Fibroblast of peridontal ligament (primary cell): ENCODE data around the gene PNLIPRP3.

Source experiments
- DNase-seq: peaks from one replicate; pipeline ENCODE4 v3.0.0-alpha.2; 2010; ENCODE audit errors: extremely low read depth

The PNLIPRP3 gene

GRCh38 chr10:116510565-116510964 is 82.9 kb downstream of the PNLIPRP3 start:
- no peak for DNase-seq

DNA sequence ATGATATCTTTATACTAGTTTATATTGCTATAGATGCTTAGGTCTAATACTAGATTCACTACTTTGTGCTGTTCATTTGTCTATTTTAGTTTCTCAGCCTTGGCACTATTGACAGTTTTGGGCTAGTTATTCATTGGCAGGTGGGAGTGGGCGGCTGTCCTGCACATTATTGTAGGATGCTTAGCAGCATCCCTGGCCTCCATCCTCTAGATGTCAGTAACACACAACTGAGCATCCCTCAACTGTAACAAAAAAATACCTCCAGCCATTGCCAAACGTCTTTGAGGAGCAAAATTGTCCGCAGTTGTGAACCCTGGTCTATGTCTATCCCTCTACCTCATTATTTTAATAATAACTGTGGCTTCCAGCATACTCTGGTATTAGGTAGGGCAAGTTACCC is 83.7 kb downstream of the PNLIPRP3 start:
- DNase-seq: no peak

GRCh38 chr10:116521424-116522290 is 94.0 kb downstream of the PNLIPRP3 start:
- peak; percentile 43 for DNase-seq

DNA sequence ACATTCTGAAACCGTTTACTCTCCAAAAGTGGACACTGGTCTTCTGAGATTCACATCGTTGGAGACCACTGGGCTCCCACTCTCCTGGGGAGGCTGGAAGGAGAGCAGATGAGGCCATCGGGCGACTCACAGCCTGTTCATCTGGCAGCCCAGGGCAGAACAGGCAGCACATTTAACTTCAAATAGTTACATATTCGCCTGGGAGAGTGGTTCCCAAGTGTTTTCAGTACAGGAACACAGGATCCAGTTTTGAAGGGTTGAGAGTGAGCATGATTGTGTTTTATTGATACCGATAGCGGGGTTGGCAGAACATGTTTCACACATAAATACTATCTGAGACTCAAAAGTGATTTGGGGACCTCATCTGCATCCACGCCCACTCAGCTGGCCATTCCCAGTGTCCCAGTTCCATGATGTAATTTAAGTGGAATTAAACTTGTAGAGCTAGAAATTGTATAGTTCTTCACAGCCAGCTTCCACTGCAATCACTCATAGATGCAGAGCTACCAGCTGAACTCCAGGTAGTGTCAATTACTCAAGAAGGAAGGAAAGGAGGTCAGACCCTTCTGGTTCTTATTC is 95.2 kb downstream of the PNLIPRP3 start:
- no peak for DNase-seq

DNA sequence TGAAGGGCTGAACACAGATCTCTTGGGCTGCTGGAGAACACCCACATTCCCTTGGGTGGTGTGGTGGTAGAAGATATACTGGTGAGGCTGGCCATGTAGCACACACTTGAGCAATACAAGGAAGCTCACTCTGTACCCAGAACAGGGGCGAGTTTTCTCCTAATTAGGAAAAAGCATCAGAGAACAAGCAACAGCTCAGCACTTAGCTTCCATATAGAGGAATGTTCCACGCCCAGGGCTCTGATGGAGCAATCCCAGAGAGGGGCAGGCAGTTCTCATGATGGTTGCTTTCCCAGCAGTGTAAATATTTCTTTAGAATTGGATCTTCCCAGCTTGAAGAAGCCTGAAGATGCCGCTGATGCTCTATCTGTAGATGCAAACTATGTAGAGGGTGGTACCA is 97.1 kb downstream of the PNLIPRP3 start:
- DNase-seq: no peak

DNA sequence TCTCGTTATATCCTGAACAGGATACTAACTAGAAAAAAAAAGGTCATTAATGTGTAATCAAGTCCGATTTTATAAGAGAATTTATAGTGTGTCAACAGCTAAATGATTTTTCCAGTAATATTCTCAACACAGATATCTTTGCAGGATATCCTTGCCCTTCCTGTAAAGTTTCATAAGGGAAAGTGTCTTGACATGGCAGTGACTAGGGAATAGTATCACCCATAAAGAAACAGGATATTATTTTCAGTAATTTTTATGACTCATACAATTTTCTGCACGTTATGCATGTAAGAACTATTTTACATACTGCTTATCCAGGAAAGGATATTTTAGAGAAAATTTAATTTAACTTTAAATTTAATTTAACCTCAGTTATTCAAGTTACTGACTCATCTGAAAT is 98.6 kb downstream of the PNLIPRP3 start:
- no peak for DNase-seq
